ENCODE measurements around the gene OR8K5.
"Not testable (repeated sequence)": the region's sequence is repeated elsewhere in the genome, so short reads cannot be mapped to it uniquely, and the experiment has no call there.

OR8K5 gene

GRCh38 chr11:56176318-56176717 lies 16.2 kb upstream of the OR8K5 start, which contains the start of gene OR5J2:
OR5J2 (plus strand) TSS chr11:56176618; CDS start chr11:56176618, 0 bp downstream.
- H3K27ac Mint-ChIP-seq, result no peak within 1 kb of the TSS
- no peaks in the 10 kb centered on the region for H3K27me3 Mint-ChIP-seq (ENCODE audit: low read depth, poor library complexity)
- no peak for TF ChIP-seq CTCF (IDR thresholded peaks at IDR 0.05)
- no peak for DNase-seq
- peaks cover 13% of the 10 kb centered on the region for H3K9me3 Mint-ChIP-seq
- H3K4me1 Mint-ChIP-seq, result no peaks in the 10 kb centered on the region
- H3K36me3 Mint-ChIP-seq (ENCODE audit: low read depth), result no peaks in the 10 kb centered on the region
- H3K4me3 Mint-ChIP-seq, result no peak within 1 kb of the TSS

- H3K9me3 Mint-ChIP-seq, result no peaks in the 10 kb centered on the region
- H3K4me1 Mint-ChIP-seq, result no peaks in the 10 kb centered on the region
- no peak overlapping the region for H3K27ac Mint-ChIP-seq
- DNase-seq, result no peak
- no peak for TF ChIP-seq CTCF (IDR thresholded peaks at IDR 0.05)
- H3K4me3 Mint-ChIP-seq, result no peak overlapping the region
- H3K36me3 Mint-ChIP-seq (ENCODE audit: low read depth), result no peaks in the 10 kb centered on the region
- peaks cover 4% of the 10 kb centered on the region for H3K27me3 Mint-ChIP-seq (ENCODE audit: low read depth, poor library complexity)
These were observed 12.2 kb upstream of the OR8K5 start for GRCh38 chr11:56172256-56172830.

- Mint-ChIP-seq H3K27ac (no peak overlapping the region), H3K4me3 (no peak overlapping the region), H3K4me1 (no peaks in the 10 kb centered on the region), H3K36me3 (ENCODE audit: low read depth) (no peaks in the 10 kb centered on the region), H3K27me3 (ENCODE audit: low read depth, poor library complexity) (no peaks in the 10 kb centered on the region), H3K9me3 (no peaks in the 10 kb centered on the region)
- no peak for DNase-seq
- no peak for TF ChIP-seq CTCF (IDR thresholded peaks at IDR 0.05)
These were observed 3.7 kb upstream of the OR8K5 start for GRCh38 chr11:56163804-56164203.

- no peak overlapping the region for H3K27ac Mint-ChIP-seq
- H3K27me3 Mint-ChIP-seq (ENCODE audit: low read depth, poor library complexity), result no peaks in the 10 kb centered on the region
- no peak for TF ChIP-seq CTCF (IDR thresholded peaks at IDR 0.05)
- peaks cover 33% of the 10 kb centered on the region for H3K9me3 Mint-ChIP-seq
- H3K36me3 Mint-ChIP-seq (ENCODE audit: low read depth), result no peaks in the 10 kb centered on the region
- DNase-seq, result no peak
- H3K4me3 Mint-ChIP-seq, result no peak overlapping the region
- H3K4me1 Mint-ChIP-seq, result no peaks in the 10 kb centered on the region
These were observed 7.8 kb downstream of the OR8K5 start for GRCh38 chr11:56152333-56152732.

- TF ChIP-seq CTCF (IDR thresholded peaks at IDR 0.05), result no peak
- Mint-ChIP-seq H3K4me1 (no peaks in the 10 kb centered on the region), H3K4me3 (no peak overlapping the region), H3K27me3 (ENCODE audit: low read depth, poor library complexity) (no peaks in the 10 kb centered on the region), H3K36me3 (ENCODE audit: low read depth) (no peaks in the 10 kb centered on the region), H3K27ac (no peak overlapping the region), H3K9me3 (peaks cover 30% of the 10 kb centered on the region)
- DNase-seq, result no peak
These were observed 8.7 kb downstream of the OR8K5 start for GRCh38 chr11:56151376-56151775.

- H3K9me3 Mint-ChIP-seq; H3K36me3 Mint-ChIP-seq (ENCODE audit: low read depth); H3K4me3 Mint-ChIP-seq; H3K27ac Mint-ChIP-seq; H3K4me1 Mint-ChIP-seq; H3K27me3 Mint-ChIP-seq (ENCODE audit: low read depth, poor library complexity); DNase-seq: not testable (repeated sequence)
These were observed 16.4 kb downstream of the OR8K5 start for GRCh38 chr11:56143681-56144080.

Measured in nephron progenitor cell (in vitro differentiated cells).